NB4 (cell line): ENCODE data around the gene ADAMTSL2.

Source experiments
- CTCF ChIP-seq: IDR thresholded peaks from one replicate; pipeline ENCODE4 v1.5.1; 2012; ENCODE audit warnings: low read depth, low read length
- MAX ChIP-seq: IDR thresholded peaks from 2 replicates; pipeline ENCODE4 v1.6.1; 2011; ENCODE audit warnings: low read depth, low read length
- MYC ChIP-seq: IDR thresholded peaks from 2 replicates; pipeline ENCODE4 v1.6.1; 2011; ENCODE audit warnings: low read depth, low read length
- POLR2A ChIP-seq: IDR thresholded peaks from 2 replicates; pipeline ENCODE4 v1.6.1; 2011; ENCODE audit warnings: mild to moderate bottlenecking; ENCODE audit not compliant: insufficient read length; ENCODE audit errors: extremely low read depth

- TF ChIP-seq CTCF: no peak
- TF ChIP-seq POLR2A: no peak
- TF ChIP-seq MAX: no peak
- TF ChIP-seq MYC: no peak
Observed at GRCh38 chr9:133621725-133622267, 87.3 kb downstream of the ADAMTSL2 start.
